ENCODE results near the gene AIG1.
"Not testable (repeated sequence)": the region's sequence is repeated elsewhere in the genome, so short reads cannot be mapped to it uniquely, and the experiment has no call there.

The AIG1 gene

DNA sequence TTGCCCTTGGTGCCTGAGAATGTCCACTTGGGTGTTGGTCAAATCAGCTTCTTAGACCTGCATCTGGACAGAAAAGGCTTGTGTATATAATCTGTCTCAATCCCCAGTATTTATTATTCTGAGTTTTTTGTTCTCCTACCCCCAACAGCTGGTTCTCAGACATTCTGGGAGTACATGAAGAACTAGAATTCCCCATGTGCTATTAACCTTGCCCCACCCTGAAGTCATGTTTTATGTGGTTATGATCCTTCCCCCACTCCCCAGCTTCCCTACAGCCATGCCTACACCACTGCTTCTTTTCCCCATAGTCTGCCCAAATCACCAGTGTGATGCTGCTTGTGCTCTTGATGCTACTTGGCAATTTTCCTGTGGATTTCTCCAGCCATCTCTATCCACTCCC, 232.8 kb downstream of the AIG1 start:
- TF ChIP-seq, protein P1, sequence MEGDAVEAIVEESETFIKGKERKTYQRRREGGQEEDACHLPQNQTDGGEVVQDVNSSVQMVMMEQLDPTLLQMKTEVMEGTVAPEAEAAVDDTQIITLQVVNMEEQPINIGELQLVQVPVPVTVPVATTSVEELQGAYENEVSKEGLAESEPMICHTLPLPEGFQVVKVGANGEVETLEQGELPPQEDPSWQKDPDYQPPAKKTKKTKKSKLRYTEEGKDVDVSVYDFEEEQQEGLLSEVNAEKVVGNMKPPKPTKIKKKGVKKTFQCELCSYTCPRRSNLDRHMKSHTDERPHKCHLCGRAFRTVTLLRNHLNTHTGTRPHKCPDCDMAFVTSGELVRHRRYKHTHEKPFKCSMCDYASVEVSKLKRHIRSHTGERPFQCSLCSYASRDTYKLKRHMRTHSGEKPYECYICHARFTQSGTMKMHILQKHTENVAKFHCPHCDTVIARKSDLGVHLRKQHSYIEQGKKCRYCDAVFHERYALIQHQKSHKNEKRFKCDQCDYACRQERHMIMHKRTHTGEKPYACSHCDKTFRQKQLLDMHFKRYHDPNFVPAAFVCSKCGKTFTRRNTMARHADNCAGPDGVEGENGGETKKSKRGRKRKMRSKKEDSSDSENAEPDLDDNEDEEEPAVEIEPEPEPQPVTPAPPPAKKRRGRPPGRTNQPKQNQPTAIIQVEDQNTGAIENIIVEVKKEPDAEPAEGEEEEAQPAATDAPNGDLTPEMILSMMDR (IDR thresholded peaks at IDR 0.05; ENCODE audit: low read depth, low read length), result no peak
- in situ Hi-C loops (cut with HindIII; ENCODE audit: low sequenced_read_pairs), result no loop called here
- no peak overlapping the region for H3K4me3 ChIP-seq (ENCODE audit: low read depth, low read length)
- DNase-seq (ENCODE audit: low read depth, low spot score), result no peak

DNA sequence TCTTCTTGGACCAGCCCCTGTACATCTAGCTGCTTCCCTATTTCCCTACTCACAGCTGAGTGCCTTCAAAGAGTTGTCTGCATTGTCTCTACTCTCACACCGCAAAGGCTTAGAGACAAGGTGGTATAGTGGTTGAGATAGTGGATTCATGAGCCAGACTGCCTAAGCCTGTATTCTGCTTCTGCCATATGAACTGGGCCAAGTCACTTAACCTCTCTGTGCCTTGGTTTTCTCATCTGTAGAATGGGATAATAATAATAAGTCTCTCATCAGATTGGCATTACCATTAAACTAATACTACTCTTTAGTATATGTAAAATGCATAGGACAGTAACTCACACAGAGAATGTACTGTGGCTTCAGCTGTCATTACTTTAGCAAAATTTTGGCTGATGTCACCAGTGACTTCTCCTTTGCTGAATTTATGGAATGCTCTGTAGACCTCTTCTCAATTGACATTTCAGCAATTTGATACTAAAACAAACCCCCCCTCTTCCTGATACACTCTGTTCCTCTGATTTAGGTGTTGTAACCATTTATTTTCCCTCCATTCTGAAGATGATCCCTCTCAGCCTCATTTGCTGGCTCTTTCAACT, 233.7 kb downstream of the AIG1 start:
- no peak for DNase-seq (ENCODE audit: low read depth, low spot score)
- TF ChIP-seq, protein P1 (IDR thresholded peaks at IDR 0.05; ENCODE audit: low read depth, low read length), result no peak
- in situ Hi-C loops (cut with HindIII; ENCODE audit: low sequenced_read_pairs), result no loop called here
- H3K4me3 ChIP-seq (ENCODE audit: low read depth, low read length), result no peak overlapping the region

DNA sequence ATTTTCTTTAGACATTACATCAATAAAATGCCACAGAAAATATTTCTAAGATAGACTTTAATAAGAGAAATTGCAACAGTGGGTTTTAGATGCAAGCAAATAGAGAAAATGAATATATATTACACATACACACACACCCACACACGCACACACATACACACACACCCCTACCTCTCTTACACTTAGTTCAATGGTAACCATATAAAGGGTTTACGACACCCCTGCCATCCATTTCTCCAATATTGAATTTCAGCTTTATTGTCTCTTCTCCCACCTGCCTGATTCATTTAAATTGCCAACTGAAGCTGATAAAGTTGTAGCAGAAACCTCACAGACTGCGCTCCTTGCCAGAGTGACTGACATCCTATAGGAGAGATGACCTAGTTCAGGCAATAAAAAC, 235.2 kb downstream of the AIG1 start:
- in situ Hi-C loops (cut with HindIII; ENCODE audit: low sequenced_read_pairs), result no loop called here
- H3K4me3 ChIP-seq (ENCODE audit: low read depth, low read length), result no peak overlapping the region
- TF ChIP-seq, protein P1 (IDR thresholded peaks at IDR 0.05; ENCODE audit: low read depth, low read length), result no peak
- DNase-seq (ENCODE audit: low read depth, low spot score), result no peak

DNA sequence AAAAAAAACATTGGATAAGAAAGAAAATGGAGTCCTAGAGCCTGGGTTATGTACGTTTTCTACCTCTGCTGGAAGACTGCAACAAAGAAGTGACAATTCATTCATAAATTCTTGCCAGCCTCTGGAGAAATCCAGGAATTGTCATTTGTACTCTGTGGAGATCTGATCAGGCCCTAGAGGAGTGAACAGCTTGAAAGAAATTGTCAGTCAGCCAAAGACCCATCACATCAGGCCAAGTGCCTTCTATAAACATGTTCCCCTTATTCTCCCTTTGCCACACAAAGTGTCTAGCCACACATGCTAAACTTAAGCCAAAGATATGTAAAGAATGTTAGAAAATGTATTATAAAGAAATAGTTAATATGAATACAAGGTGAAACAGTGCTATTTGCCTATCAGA, 237.4 kb downstream of the AIG1 start:
- no peak overlapping the region for H3K4me3 ChIP-seq (ENCODE audit: low read depth, low read length)
- TF ChIP-seq, protein P1 (IDR thresholded peaks at IDR 0.05; ENCODE audit: low read depth, low read length), result no peak
- in situ Hi-C loops (cut with HindIII; ENCODE audit: low sequenced_read_pairs), result no loop called here
- DNase-seq (ENCODE audit: low read depth, low spot score), result no peak

DNA sequence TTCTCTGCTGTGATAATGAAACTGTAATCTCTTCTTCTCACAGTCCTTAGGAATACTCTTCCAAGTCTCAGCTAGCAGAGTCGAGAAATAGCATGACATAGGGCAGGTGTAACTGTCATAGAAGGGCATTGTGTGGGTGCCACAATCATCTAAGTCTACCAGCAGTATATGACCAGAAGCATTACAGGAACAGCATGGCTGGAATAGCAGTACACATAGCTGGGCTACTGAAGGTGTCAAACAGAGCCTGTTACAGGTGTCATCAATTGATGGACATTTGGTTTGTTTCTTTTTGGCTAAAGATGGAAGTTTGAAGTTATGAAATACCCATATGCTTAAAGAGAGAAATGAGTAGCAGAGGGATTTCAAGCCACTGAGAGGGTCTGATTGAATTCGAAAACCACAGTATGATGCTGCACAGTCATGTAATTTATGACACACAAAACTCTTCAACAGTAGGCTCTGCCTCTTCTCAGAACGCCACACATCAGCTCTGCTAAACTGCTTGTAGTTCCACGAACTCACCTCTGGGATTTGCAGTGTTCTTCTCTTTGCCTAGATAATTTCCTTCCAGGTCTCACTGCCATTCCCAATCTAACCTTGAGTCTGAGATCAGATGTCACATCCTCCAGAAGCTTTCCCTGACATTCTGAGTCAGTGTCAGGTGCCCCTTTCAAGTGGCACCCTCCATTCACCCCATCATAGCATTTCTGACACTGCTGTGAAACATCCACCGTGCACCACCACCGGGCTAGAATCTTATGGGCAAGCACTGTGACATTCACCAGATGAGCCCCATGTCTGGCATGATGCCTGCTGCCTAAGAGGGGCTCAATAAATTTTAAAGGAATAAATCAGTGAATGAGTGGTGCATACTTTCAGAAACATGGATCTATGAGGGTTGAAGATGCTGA, 238.8 kb downstream of the AIG1 start:
- in situ Hi-C loops (cut with HindIII; ENCODE audit: low sequenced_read_pairs), result no loop called here
- no peak for DNase-seq (ENCODE audit: low read depth, low spot score)
- TF ChIP-seq, protein P1 (IDR thresholded peaks at IDR 0.05; ENCODE audit: low read depth, low read length), result no peak
- H3K4me3 ChIP-seq (ENCODE audit: low read depth, low read length), result no peak overlapping the region

DNA sequence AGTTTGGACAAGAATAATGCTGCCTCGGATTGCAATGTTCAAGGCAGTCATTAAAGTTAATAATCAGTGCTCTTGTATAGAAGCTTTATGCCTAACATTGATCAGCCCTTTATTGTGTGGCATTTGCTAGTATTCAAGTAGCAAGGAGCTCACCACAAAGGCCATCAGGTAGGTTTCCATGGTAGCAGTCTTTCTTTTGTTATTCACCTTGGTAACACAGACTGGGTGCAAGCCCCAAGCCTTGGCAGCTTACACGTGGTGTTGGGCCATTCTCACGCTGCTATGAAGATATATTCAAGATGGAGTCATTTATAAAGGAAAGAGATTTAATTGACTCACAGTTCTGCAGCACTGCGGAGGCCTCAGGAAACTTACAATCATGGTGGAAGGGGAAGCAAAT, 240.5 kb downstream of the AIG1 start:
- in situ Hi-C loops (cut with HindIII; ENCODE audit: low sequenced_read_pairs), result no loop called here
- no peak for DNase-seq (ENCODE audit: low read depth, low spot score)

DNA sequence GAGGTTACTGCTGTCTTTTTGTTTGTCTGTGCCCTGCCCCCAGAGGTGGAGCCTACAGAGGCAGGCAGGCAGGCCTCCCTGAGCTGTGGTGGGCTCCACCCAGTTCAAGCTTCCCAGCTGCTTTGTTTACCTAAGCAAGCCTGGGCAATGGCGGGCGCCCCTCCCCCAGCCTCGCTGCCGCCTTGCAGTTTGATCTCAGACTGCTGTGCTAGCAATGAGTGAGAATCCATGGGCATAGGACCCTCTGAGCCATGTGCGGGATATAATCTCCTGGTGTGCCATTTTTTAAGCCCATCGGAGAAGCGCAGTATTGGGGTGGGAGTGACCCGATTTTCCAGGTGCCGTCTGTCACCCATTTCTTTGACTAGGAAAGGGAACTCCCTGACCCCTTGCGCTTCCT, 247.1 kb downstream of the AIG1 start:
- DNase-seq (ENCODE audit: low read depth, low spot score); H3K4me3 ChIP-seq (ENCODE audit: low read depth, low read length); in situ Hi-C loops (cut with HindIII; ENCODE audit: low sequenced_read_pairs): not testable (repeated sequence)

More for the DNA sequence above, 240.5 kb downstream of the AIG1 start:
- no peak overlapping the region for H3K4me3 ChIP-seq (ENCODE audit: low read depth, low read length)
- TF ChIP-seq, protein P1 (IDR thresholded peaks at IDR 0.05; ENCODE audit: low read depth, low read length), result no peak
